CD4-positive, alpha-beta T cell (primary cell): Measurements from ENCODE around the gene NR1H2. TPM values are rescaled to one million over a fixed set of nuclear protein-coding genes. Genes with fewer than 3 reads are reported as not detected.
A peak's percentile ranks its signal among the peaks of the same experiment; 100 is the strongest.

Source experiments
- ATAC-seq: fragments of 200-7000 bp; cut with Tn5 transposase; one replicate; pipeline ENCODE4 v1.10.0; 2022; ENCODE audit warnings: mild to moderate bottlenecking; ENCODE audit not compliant: poor library complexity
- CTCF ChIA-PET: fragments of 350-600 bp; sonication (Branson Sonifier 250); formaldehyde crosslinking; loops from one replicate; lab custom pipeline; 2021; ENCODE audit warnings: antibody characterized with exemption, inconsistent platforms; lab: Charles Lee
- POLR2A ChIA-PET: fragments of 350-600 bp; sonication (Branson Sonifier 250); formaldehyde crosslinking; loops from one replicate; lab custom pipeline; 2021; ENCODE audit warnings: antibody characterized with exemption, inconsistent platforms; lab: Charles Lee
- DNase-seq, 14 experiments: peaks; one replicate each; pipeline ENCODE4 v3.0.0-alpha.2; 2013 to 2020; ENCODE audit warnings: mixed read lengths in 2 of 14
- H3K27ac ChIP-seq, 2 donors: one replicate each; pipeline versions ENCODE4 v1.5.1 to v1.7.0; 2013; ENCODE audit warnings: low read length in 2 of 2, low read depth in 1 of 2, mild to moderate bottlenecking in 1 of 2
- H3K27me3 ChIP-seq, 2 experiments: 1 replicate in 1 of 2; 2 replicates in 1 of 2; pipeline versions ENCODE4 v1.6.1 to v1.7.0; 2013; ENCODE audit warnings: low read length in 2 of 2, control low read depth in 1 of 2, mild to moderate bottlenecking in 1 of 2, moderate library complexity in 1 of 2; ENCODE audit not compliant: insufficient read depth in 2 of 2, control insufficient read depth in 1 of 2
- H3K36me3 ChIP-seq: one replicate; pipeline ENCODE4 v1.6.1; 2013; ENCODE audit warnings: low read length, control low read depth; ENCODE audit not compliant: insufficient read depth
- H3K4me1 ChIP-seq: one replicate; pipeline ENCODE4 v1.6.1; 2013; ENCODE audit warnings: low read length, control low read depth; ENCODE audit not compliant: insufficient read depth
- H3K4me3 ChIP-seq: one replicate; pipeline ENCODE4 v1.5.1; 2013; ENCODE audit warnings: mild to moderate bottlenecking, low read length, moderate library complexity
- H3K9me3 ChIP-seq, 2 experiments: 1 replicate in 1 of 2; 2 replicates in 1 of 2; pipeline versions ENCODE4 v1.6.1 to v1.7.0; 2013; ENCODE audit warnings: low read length in 2 of 2, mild to moderate bottlenecking in 2 of 2, control low read depth in 1 of 2, moderate library complexity in 1 of 2; ENCODE audit not compliant: control insufficient read depth in 1 of 2, insufficient read depth in 1 of 2
- H3K27ac Mint-ChIP-seq: one replicate; pipeline ENCODE4 v1.8.0; 2020; ENCODE audit warnings: mixed read lengths
- H3K27me3 Mint-ChIP-seq: one replicate; pipeline ENCODE4 v1.8.0; 2021; ENCODE audit warnings: mixed read lengths
- H3K36me3 Mint-ChIP-seq: one replicate; pipeline ENCODE4 v1.8.0; 2021; ENCODE audit warnings: low read depth, mixed read lengths
- H3K4me1 Mint-ChIP-seq: one replicate; pipeline ENCODE4 v1.8.0; 2021; ENCODE audit warnings: low read depth, mixed read lengths
- H3K4me3 Mint-ChIP-seq: one replicate; pipeline ENCODE4 v1.8.0; 2020; ENCODE audit warnings: mild to moderate bottlenecking, mixed read lengths
- H3K9me3 Mint-ChIP-seq: one replicate; pipeline ENCODE4 v1.8.0; 2020; ENCODE audit warnings: mixed read lengths
- intact Hi-C, 2 experiments: fragments of 100-400 bp; cut with DNase I in 1 of 2; cut with micrococcal nuclease in 1 of 2; formaldehyde crosslinking; loops; one replicate each; pipeline versions ENCODE4 v1.15.1 to v1.9.0; 2023 to 2025; cut with DNase I, micrococcal nuclease
- total RNA-seq, 174 experiments: library from RNA in 2 of 174; stranded (reverse) in 2 of 174; gene quantifications; one replicate each; pipeline ENCODE4 v1.2.3 and lab custom pipeline; 2021 to 2026
- TF ChIP-seq, protein P1 (sequence below): fragments of 200-600 bp; IDR thresholded peaks from one replicate; pipeline ENCODE4 v1.8.0; 2022; ENCODE audit warnings: antibody characterized with exemption, mild to moderate bottlenecking

Gene NR1H2
- total RNA-seq, 2 experiments from 2014 or later = 261 to 265 TPM

DNA sequence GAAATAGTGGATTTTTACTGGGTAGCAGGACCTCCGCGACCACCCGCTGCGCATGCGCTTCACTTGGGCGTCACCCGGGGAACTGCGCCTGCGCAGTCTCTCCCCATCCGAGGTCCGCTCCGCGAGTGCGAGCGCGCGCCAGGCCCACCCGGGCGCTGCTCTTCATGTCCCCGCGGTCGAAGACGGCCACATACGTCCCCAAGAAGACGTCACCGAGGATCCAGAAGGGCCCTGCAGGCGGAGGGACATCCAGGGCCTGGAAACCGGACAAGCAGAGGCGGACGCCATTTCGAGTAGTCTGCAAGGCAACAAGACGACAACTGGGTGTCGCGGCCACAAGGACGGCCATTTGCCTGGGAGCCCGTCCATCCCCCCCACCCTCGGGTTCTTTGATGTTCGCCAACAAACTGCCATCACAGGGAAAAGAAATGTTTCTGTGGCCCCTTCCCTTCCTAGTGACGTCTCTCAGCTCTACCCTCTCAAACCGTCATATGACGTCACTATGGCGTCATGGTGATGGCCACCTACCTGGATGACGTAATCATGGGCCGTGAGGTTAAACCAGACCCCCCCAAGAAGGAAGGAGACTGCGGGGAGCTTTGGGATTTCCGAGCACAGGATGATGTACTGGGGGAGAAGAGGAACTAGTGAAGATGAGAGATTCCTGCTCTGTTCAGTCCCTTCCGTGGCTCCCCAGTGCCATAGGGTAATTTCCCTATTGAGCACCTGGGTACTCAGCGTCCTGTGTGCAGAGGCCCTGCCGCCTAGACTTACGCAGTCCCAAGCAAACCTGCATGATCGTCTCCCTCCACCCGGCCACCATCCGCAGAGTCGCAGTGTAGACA lies 17.6 kb upstream of the NR1H2 start:
- peaks cover 43% of the 10 kb centered on the region for H3K4me1 ChIP-seq
- ATAC-seq (peak; percentile 10), DNase-seq (peak; percentile 52 to 90 (median 74))
- Mint-ChIP-seq H3K4me1 (peaks cover 63% of the 10 kb centered on the region), H3K27me3 (no peaks in the 10 kb centered on the region), H3K36me3 (peaks cover 7% of the 10 kb centered on the region), H3K9me3 (no peaks in the 10 kb centered on the region), H3K4me3 (peak overlapping the region; percentile 94), H3K27ac (peak overlapping the region; percentile 98)
- CTCF ChIA-PET = interaction anchor here (1.6 to 2.7 kb wide), 2 partner anchors 11 to 30 kb away, joined by 10 to 28 read pairs; partner anchors contain the start of gene KCNC3
- peak overlapping the region; percentile 94 to 96 for H3K27ac ChIP-seq
- TF ChIP-seq, protein P1, sequence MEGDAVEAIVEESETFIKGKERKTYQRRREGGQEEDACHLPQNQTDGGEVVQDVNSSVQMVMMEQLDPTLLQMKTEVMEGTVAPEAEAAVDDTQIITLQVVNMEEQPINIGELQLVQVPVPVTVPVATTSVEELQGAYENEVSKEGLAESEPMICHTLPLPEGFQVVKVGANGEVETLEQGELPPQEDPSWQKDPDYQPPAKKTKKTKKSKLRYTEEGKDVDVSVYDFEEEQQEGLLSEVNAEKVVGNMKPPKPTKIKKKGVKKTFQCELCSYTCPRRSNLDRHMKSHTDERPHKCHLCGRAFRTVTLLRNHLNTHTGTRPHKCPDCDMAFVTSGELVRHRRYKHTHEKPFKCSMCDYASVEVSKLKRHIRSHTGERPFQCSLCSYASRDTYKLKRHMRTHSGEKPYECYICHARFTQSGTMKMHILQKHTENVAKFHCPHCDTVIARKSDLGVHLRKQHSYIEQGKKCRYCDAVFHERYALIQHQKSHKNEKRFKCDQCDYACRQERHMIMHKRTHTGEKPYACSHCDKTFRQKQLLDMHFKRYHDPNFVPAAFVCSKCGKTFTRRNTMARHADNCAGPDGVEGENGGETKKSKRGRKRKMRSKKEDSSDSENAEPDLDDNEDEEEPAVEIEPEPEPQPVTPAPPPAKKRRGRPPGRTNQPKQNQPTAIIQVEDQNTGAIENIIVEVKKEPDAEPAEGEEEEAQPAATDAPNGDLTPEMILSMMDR = no peak
- intact Hi-C loops = loop anchor here in 1 of 2 experiments (5.0 kb wide), 1 partner anchor 199 kb away; no protein-coding TSS in a partner anchor
- peaks cover 0 to 4% of the 10 kb centered on the region in 2 experiments for H3K9me3 ChIP-seq
- no peaks in the 10 kb centered on the region for H3K36me3 ChIP-seq
- H3K27me3 ChIP-seq = no peaks in the 10 kb centered on the region
- peak overlapping the region; percentile 62 for H3K4me3 ChIP-seq
- POLR2A ChIA-PET = interaction anchor here (0.7 to 2.8 kb wide), 9 partner anchors 8 to 563 kb away, joined by 3 to 43 read pairs (median 15); partner anchors contain the start of genes JOSD2, KCNC3, NAPSA and NR1H2

DNA sequence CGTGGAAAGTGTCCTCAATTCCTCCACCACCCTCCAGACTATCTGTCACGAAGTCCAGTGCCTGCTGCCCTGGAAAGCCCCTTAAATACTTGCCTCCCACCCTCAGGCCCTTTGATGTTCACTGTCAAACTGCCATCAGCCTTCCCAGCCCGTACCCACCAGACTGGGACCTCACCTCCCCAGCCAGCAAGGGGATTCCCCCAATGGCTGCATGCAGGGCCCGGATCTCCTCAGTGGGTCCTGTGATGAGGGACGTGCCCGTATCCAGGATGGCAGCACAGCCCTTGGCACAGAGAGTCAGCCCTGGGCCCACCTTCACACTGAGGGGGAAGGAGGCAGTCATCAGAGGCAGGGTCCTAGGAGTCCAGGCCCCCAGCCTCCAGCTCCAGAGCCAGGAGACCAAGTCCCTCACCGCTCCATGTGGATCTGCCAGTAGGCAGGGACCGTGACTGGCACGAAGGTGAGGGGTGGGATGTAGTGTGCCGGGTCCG lies 16.9 kb upstream of the NR1H2 start:
- intact Hi-C loops = loop anchor here in 1 of 2 experiments (5.0 kb wide), 1 partner anchor 198 kb away; no protein-coding TSS in a partner anchor
- ChIA-PET CTCF (no interaction called here), POLR2A (interaction anchor here (1.2 to 2.8 kb wide), 4 partner anchors 8 to 152 kb away, joined by 3 to 43 read pairs (median 40); partner anchors contain the start of genes JOSD2, NAPSA and NR1H2)

More for the DNA sequence above, 16.9 kb upstream of the NR1H2 start:
- no peaks in the 10 kb centered on the region for H3K36me3 ChIP-seq
- H3K27ac ChIP-seq = no peak overlapping the region
- H3K9me3 ChIP-seq = peaks cover 0 to 4% of the 10 kb centered on the region in 2 experiments
- peaks cover 7% of the 10 kb centered on the region for H3K36me3 Mint-ChIP-seq
- DNase-seq (peak in 1 of 14 experiments; percentile 53), ATAC-seq (no peak)
- no peaks in the 10 kb centered on the region for H3K9me3 Mint-ChIP-seq
- TF ChIP-seq, protein P1 = no peak
- H3K4me1 Mint-ChIP-seq = peaks cover 67% of the 10 kb centered on the region
- H3K4me3 ChIP-seq = no peak overlapping the region
- no peaks in the 10 kb centered on the region for H3K27me3 ChIP-seq
- peak overlapping the region; percentile 98 for H3K27ac Mint-ChIP-seq
- peak overlapping the region; percentile 94 for H3K4me3 Mint-ChIP-seq
- no peaks in the 10 kb centered on the region for H3K27me3 Mint-ChIP-seq
- peaks cover 48% of the 10 kb centered on the region for H3K4me1 ChIP-seq
